Caco-2 (cell line): ENCODE measurements around the gene AKAP6. TPM values are rescaled to one million over a fixed set of nuclear protein-coding genes. Genes with fewer than 3 reads are reported as not detected.

Experiments used
- BruUV-seq: library from RNA; stranded (reverse); fragments of 400-500 nt; replicated peaks from 2 replicates; lab custom pipeline; 2021; lab: Mats Ljungman, UMichigan
- CTCF ChIA-PET: fragments of 300-600 bp; sonication (Branson Sonifier 250); formaldehyde crosslinking; loops from one replicate; lab custom pipeline; 2022; ENCODE audit warnings: antibody characterized with exemption; lab: Charles Lee
- POLR2A ChIA-PET: fragments of 300-600 bp; sonication (Branson Sonifier 250); formaldehyde crosslinking; loops from one replicate; lab custom pipeline; 2022; ENCODE audit warnings: antibody characterized with exemption; lab: Charles Lee
- DNase-seq, 2 experiments: peaks; one replicate each; pipeline versions ENCODE4 v3.0.0 to v3.0.0-alpha.2; 2020 to 2022
- H3K27me3 ChIP-seq: replicated peaks from 2 replicates; pipeline ENCODE4 v1.6.0; 2011; ENCODE audit warnings: low read length; ENCODE audit not compliant: control insufficient read depth, insufficient read depth
- H3K36me3 ChIP-seq: 2 replicates; pipeline ENCODE4 v1.5.1; 2011; ENCODE audit warnings: low read length; ENCODE audit not compliant: control insufficient read depth, insufficient read depth
- H3K4me1 ChIP-seq: fragments of 250-450 bp; sonication (Bioruptor Pico); 2 replicates; pipeline ENCODE4 v1.5.1; 2020; ENCODE audit warnings: mild to moderate bottlenecking
- H3K4me3 ChIP-seq: 2 replicates; pipeline ENCODE4 v1.5.1; 2011; ENCODE audit warnings: low read depth, mild to moderate bottlenecking, control low read depth, low read length
- H3K9me3 ChIP-seq: fragments of 250-450 bp; sonication (Bioruptor Pico); 2 replicates; pipeline ENCODE4 v1.5.1; 2020; ENCODE audit warnings: mild to moderate bottlenecking, moderate library complexity
- H3K27ac Mint-ChIP-seq: one replicate; pipeline ENCODE4 v1.8.0; 2022; ENCODE audit warnings: mixed read lengths; ENCODE audit not compliant: unreplicated experiment
- H3K27me3 Mint-ChIP-seq: one replicate; pipeline ENCODE4 v1.8.0; 2022; ENCODE audit warnings: mixed read lengths; ENCODE audit not compliant: insufficient read depth, unreplicated experiment
- H3K36me3 Mint-ChIP-seq: one replicate; pipeline ENCODE4 v1.8.0; 2022; ENCODE audit warnings: mild to moderate bottlenecking, mixed read lengths; ENCODE audit not compliant: insufficient read depth, unreplicated experiment
- H3K4me1 Mint-ChIP-seq: one replicate; pipeline ENCODE4 v1.8.0; 2022; ENCODE audit warnings: low read depth, mixed read lengths; ENCODE audit not compliant: unreplicated experiment
- H3K4me3 Mint-ChIP-seq: one replicate; pipeline ENCODE4 v1.8.0; 2022; ENCODE audit warnings: mild to moderate bottlenecking, moderate library complexity, mixed read lengths; ENCODE audit not compliant: unreplicated experiment
- H3K9me3 Mint-ChIP-seq: one replicate; pipeline ENCODE4 v1.8.0; 2022; ENCODE audit warnings: mixed read lengths; ENCODE audit not compliant: unreplicated experiment
- intact Hi-C: fragments of 100-400 bp; cut with micrococcal nuclease; formaldehyde crosslinking; loops from one replicate; pipeline ENCODE4 v1.10.0; 2022; ENCODE audit not compliant: unreplicated experiment
- total RNA-seq: library from RNA; stranded (reverse); gene quantifications from 2 replicates; pipeline ENCODE4 v1.2.3, GENCODE V29; 2022
- TF ChIP-seq, protein P1 (sequence below), 2 experiments: fragments of 200-600 bp in 1 of 2; IDR thresholded peaks; 1 replicate in 1 of 2; 2 replicates in 1 of 2; pipeline versions ENCODE4 v1.5.1 to v1.8.0; 2011 to 2022; ENCODE audit warnings: antibody characterized with exemption in 1 of 2, control low read depth in 1 of 2, inconsistent platforms in 1 of 2, low read depth in 1 of 2, low read length in 1 of 2, mild to moderate bottlenecking in 1 of 2, moderate library complexity in 1 of 2; ENCODE audit not compliant: insufficient read depth in 1 of 2, severe bottlenecking in 1 of 2, unreplicated experiment in 1 of 2

AKAP6 gene
- total RNA-seq, 1 experiment from 2014 or later = 3.0 TPM

DNA sequence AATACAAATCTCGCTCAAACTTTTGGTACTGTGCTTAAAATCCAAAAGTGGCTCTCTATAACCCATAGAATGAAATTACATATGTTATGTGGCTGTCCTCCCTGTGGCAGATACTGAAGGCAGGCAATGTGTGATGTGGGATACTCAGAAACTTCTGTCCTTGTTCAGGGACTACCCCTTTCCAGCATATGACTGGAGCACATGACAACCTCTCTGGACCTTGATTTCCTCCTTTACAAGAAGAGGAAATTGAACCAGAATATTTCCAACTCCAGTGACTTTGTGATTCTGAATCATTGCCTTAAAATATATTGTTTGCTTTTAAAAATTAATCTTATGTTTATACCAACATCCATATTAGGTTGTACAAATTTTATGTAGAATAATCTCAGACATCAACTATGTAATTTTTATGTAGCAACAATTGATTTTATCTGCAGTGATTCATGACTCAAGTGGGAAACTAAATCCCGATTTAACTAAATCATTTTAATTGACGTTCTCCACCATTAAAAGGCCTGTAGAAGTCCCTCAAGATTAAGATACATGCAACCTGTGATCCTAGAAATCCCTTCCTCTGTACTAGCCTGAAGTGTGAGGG lies 162.4 kb downstream of the AKAP6 start:
- ChIA-PET POLR2A (no interaction called here), CTCF (no interaction called here)
- Mint-ChIP-seq H3K27me3 (no peaks in the 10 kb centered on the region), H3K27ac (no peak overlapping the region), H3K9me3 (no peaks in the 10 kb centered on the region), H3K4me1 (peaks cover 6% of the 10 kb centered on the region), H3K4me3 (no peak overlapping the region), H3K36me3 (no peaks in the 10 kb centered on the region)
- TF ChIP-seq, protein P1, sequence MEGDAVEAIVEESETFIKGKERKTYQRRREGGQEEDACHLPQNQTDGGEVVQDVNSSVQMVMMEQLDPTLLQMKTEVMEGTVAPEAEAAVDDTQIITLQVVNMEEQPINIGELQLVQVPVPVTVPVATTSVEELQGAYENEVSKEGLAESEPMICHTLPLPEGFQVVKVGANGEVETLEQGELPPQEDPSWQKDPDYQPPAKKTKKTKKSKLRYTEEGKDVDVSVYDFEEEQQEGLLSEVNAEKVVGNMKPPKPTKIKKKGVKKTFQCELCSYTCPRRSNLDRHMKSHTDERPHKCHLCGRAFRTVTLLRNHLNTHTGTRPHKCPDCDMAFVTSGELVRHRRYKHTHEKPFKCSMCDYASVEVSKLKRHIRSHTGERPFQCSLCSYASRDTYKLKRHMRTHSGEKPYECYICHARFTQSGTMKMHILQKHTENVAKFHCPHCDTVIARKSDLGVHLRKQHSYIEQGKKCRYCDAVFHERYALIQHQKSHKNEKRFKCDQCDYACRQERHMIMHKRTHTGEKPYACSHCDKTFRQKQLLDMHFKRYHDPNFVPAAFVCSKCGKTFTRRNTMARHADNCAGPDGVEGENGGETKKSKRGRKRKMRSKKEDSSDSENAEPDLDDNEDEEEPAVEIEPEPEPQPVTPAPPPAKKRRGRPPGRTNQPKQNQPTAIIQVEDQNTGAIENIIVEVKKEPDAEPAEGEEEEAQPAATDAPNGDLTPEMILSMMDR (IDR thresholded peaks at IDR 0.05; ENCODE audit: insufficient read depth in 1 of 2, low read depth in 1 of 2, low read length in 1 of 2, severe bottlenecking in 1 of 2, unreplicated experiment in 1 of 2) = no peak
- intact Hi-C loops = no loop called here
- H3K27me3 ChIP-seq = no peaks in the 10 kb centered on the region
- H3K4me3 ChIP-seq = no peak overlapping the region
- DNase-seq = no peak
- BruUV-seq = no TSS peak
- H3K36me3 ChIP-seq = no peaks in the 10 kb centered on the region
- no peaks in the 10 kb centered on the region for H3K4me1 ChIP-seq
- no peaks in the 10 kb centered on the region for H3K9me3 ChIP-seq

DNA sequence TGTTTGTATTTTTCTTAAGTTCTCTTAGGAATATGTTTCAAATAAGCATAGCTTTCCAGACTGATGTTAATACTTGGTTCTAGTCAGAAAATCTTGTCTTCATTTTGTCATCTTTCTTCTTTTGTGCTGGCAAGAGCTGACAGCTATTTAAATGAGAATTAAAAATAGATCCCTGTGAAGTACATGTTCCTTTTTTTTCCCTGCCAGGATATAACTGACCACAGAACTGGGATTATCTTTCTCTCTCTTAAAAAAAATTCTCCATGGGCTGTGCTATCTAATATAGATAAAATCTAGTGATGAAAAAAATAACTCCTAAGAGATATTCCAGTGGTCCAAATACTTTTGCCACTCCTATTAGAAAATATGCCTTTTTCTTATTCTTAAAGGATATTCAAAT lies 163.4 kb downstream of the AKAP6 start:
- H3K4me1 Mint-ChIP-seq = peaks cover 6% of the 10 kb centered on the region
- Histone ChIP-seq H3K4me3 (no peak overlapping the region), H3K27me3 (no peaks in the 10 kb centered on the region), H3K36me3 (no peaks in the 10 kb centered on the region), H3K4me1 (no peaks in the 10 kb centered on the region), H3K9me3 (no peaks in the 10 kb centered on the region)
- H3K36me3 Mint-ChIP-seq = no peaks in the 10 kb centered on the region
- POLR2A ChIA-PET = no interaction called here
- H3K27me3 Mint-ChIP-seq = no peaks in the 10 kb centered on the region
- CTCF ChIA-PET = no interaction called here
- intact Hi-C loops = no loop called here
- TF ChIP-seq, protein P1 (IDR thresholded peaks at IDR 0.05; ENCODE audit: insufficient read depth in 1 of 2, low read depth in 1 of 2, low read length in 1 of 2, severe bottlenecking in 1 of 2, unreplicated experiment in 1 of 2) = no peak
- no TSS peak for BruUV-seq
- no peaks in the 10 kb centered on the region for H3K9me3 Mint-ChIP-seq
- no peak overlapping the region for H3K4me3 Mint-ChIP-seq
- DNase-seq = no peak
- no peak overlapping the region for H3K27ac Mint-ChIP-seq

DNA sequence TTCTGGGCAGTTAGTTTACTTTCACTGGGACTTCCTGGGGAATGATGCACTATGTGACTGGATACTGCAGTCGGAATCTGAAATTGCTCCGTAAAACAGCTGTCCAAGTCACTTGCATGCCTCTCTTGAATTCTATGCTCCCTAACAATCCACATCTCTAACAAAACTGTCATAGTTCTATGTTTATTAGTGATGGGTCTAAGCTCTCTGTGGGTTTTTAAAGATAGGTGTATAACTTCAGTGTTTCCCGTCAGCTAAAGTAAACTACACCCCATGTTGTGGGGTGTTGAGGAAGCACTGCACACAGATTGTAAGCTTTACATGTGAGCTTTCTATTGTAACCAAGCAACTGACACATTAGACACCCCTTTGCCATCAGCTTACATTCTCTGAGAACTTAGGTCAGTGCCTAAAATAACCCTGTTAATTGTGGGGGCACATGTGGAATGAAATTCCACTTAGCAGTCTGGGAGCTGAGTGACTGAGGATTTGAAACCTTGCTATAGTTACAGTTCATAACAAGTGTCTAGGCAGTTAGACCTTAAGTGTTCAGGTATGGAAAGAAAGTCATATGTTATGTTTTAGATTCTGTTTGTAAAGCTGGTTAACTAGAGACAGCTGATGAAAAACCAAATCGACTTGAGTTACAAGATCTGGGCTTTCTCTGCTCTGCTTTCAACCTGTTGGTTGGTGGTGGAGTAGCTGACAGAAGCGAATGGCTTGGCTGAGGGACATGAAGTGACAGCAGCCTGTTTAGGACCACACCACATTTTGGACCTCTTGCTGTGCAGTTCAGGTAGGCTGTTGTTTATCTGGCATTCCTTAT lies 165.7 kb downstream of the AKAP6 start:
- no peak overlapping the region for H3K27ac Mint-ChIP-seq
- H3K4me3 ChIP-seq = no peak overlapping the region
- no TSS peak for BruUV-seq
- intact Hi-C loops = no loop called here
- no peaks in the 10 kb centered on the region for H3K9me3 ChIP-seq
- no peak for DNase-seq
- TF ChIP-seq, protein P1 (IDR thresholded peaks at IDR 0.05; ENCODE audit: insufficient read depth in 1 of 2, low read depth in 1 of 2, low read length in 1 of 2, severe bottlenecking in 1 of 2, unreplicated experiment in 1 of 2) = no peak
- H3K27me3 ChIP-seq = no peaks in the 10 kb centered on the region
- H3K36me3 Mint-ChIP-seq = no peaks in the 10 kb centered on the region
- ChIA-PET CTCF (no interaction called here), POLR2A (no interaction called here)
- peaks cover 2% of the 10 kb centered on the region for H3K4me1 Mint-ChIP-seq
- H3K27me3 Mint-ChIP-seq = no peaks in the 10 kb centered on the region
- H3K4me3 Mint-ChIP-seq = no peak overlapping the region
- H3K9me3 Mint-ChIP-seq = no peaks in the 10 kb centered on the region
- H3K4me1 ChIP-seq = no peaks in the 10 kb centered on the region
- H3K36me3 ChIP-seq = no peaks in the 10 kb centered on the region
